Suprapubic skin (tissue), 4 donors: ENCODE data around the gene PLXNA2. TPM values are rescaled to one million over a fixed set of nuclear protein-coding genes. Genes with fewer than 3 reads are reported as not detected.

ENCODE experiments used
- DNase-seq, 2 donors: peaks; one replicate each; pipeline ENCODE4 v3.0.0-alpha.2; 2019; ENCODE audit warnings: low spot score in 2 of 2
- H3K27ac ChIP-seq: fragments of 200-600 bp; sonication (generic); one replicate; pipeline ENCODE4 v1.5.1; 2019
- H3K27me3 ChIP-seq: fragments of 200-600 bp; sonication (generic); one replicate; pipeline ENCODE4 v1.5.1; 2019
- H3K36me3 ChIP-seq: fragments of 200-600 bp; sonication (generic); one replicate; pipeline ENCODE4 v1.5.1; 2019
- H3K4me1 ChIP-seq: fragments of 200-600 bp; sonication (generic); one replicate; pipeline ENCODE4 v1.5.1; 2019
- H3K4me3 ChIP-seq: fragments of 200-600 bp; sonication (generic); one replicate; pipeline ENCODE4 v1.5.1; 2019; ENCODE audit warnings: mild to moderate bottlenecking
- H3K9me3 ChIP-seq: fragments of 200-600 bp; sonication (generic); one replicate; pipeline ENCODE4 v1.5.1; 2019
- EP300 ChIP-seq: sonication (generic); formaldehyde crosslinking; IDR thresholded peaks from one replicate; pipeline ENCODE4 v1.6.1; 2017; ENCODE audit warnings: antibody characterized with exemption
- POLR2A ChIP-seq, 2 donors: fragments of 450-650 bp; IDR thresholded peaks; one replicate each; pipeline ENCODE4 v1.6.1; 2017; ENCODE audit warnings: antibody characterized with exemption in 2 of 2, mild to moderate bottlenecking in 2 of 2, moderate library complexity in 2 of 2
- POLR2AphosphoS5 ChIP-seq, 3 donors: sonication (generic); formaldehyde crosslinking; IDR thresholded peaks; one replicate each; pipeline ENCODE4 v1.6.1; 2017; ENCODE audit warnings: antibody characterized with exemption in 3 of 3
- WGBS: methylation state at CpG from one replicate; pipeline ENCODE4 v1.1.5; 2018; 5-methylcytosine and 5-hydroxymethylcytosine counted together
- total RNA-seq, 4 donors: library from RNA; depleted of rRNA; stranded (reverse); fragments of >200 nt; gene quantifications; one replicate each; pipeline ENCODE4 v1.1.0, GENCODE V29; 2016
- TF ChIP-seq, protein P1 (sequence below), 2 donors: fragments of 200-600 bp in 1 of 2; fragments of 450-650 bp in 1 of 2; sonication (generic) in 1 of 2; IDR thresholded peaks; one replicate each; pipeline ENCODE4 v1.5.1; 2016 to 2019; ENCODE audit warnings: antibody characterized with exemption in 2 of 2, mild to moderate bottlenecking in 1 of 2, moderate library complexity in 1 of 2

PLXNA2 gene
- total RNA-seq, 4 donors from 2014 or later: 35.3 to 53.9 (median 45.7) TPM

DNA sequence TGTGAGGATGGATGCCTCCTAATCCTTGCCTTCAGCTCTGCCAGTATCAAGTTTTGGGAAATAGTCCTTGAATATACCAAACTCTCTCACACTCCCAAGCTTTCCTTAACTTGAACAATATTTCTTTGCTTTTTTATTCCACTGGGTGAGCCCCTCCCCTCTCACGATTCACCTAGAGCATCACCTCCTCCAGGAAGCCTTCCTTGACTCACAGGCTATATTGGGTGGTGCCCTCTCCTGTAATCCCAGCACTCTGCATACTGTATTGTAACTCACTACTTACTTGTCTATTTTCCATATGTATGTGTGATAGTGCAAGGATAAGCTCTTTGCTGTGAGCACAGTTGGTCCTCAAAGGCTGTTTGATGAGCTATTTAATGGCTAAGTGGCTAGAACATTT, 114.7 kb downstream of the PLXNA2 start:
- no peaks in the 10 kb centered on the region for H3K36me3 ChIP-seq
- H3K9me3 ChIP-seq: no peaks in the 10 kb centered on the region
- no peak for DNase-seq
- WGBS: 89% methylated on average over 1 of the region's 1 CpG
- no peak overlapping the region for H3K27ac ChIP-seq
- H3K27me3 ChIP-seq: no peaks in the 10 kb centered on the region
- no peak overlapping the region for H3K4me3 ChIP-seq
- peaks cover 16% of the 10 kb centered on the region for H3K4me1 ChIP-seq
- TF ChIP-seq EP300 (no peak), POLR2AphosphoS5 (IDR thresholded peaks at IDR 0.05) (no peak)

DNA sequence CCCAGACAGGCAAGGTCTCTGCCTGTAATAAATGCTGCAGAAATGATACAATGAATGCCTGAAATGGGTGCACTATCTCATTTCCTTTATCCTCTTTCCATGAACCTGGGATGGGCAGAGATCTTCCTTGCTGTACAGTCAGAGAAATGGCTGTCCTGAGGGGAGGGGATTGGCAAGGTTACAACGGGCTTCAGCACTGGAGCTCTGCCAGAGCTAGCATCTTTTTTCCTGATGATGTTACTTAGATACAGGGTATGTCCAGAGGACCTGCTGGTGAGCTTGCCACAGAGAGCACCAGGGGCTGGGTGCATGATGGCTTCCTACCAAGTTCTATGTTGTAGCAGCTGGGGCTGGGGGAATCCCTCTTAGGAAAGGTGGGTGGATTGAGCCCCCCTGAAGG, 115.1 kb downstream of the PLXNA2 start:
- Histone ChIP-seq H3K27ac (no peak overlapping the region), H3K36me3 (no peaks in the 10 kb centered on the region), H3K4me3 (no peak overlapping the region), H3K27me3 (no peaks in the 10 kb centered on the region), H3K4me1 (peaks cover 13% of the 10 kb centered on the region), H3K9me3 (no peaks in the 10 kb centered on the region)
- no peak for DNase-seq
- TF ChIP-seq POLR2A (IDR thresholded peaks at IDR 0.05) (no peak), POLR2AphosphoS5 (IDR thresholded peaks at IDR 0.05) (no peak), EP300 (no peak)
- TF ChIP-seq, protein P1, sequence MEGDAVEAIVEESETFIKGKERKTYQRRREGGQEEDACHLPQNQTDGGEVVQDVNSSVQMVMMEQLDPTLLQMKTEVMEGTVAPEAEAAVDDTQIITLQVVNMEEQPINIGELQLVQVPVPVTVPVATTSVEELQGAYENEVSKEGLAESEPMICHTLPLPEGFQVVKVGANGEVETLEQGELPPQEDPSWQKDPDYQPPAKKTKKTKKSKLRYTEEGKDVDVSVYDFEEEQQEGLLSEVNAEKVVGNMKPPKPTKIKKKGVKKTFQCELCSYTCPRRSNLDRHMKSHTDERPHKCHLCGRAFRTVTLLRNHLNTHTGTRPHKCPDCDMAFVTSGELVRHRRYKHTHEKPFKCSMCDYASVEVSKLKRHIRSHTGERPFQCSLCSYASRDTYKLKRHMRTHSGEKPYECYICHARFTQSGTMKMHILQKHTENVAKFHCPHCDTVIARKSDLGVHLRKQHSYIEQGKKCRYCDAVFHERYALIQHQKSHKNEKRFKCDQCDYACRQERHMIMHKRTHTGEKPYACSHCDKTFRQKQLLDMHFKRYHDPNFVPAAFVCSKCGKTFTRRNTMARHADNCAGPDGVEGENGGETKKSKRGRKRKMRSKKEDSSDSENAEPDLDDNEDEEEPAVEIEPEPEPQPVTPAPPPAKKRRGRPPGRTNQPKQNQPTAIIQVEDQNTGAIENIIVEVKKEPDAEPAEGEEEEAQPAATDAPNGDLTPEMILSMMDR (IDR thresholded peaks at IDR 0.05): no peak
- 22% methylated on average over 1 of the region's 1 CpG for WGBS

DNA sequence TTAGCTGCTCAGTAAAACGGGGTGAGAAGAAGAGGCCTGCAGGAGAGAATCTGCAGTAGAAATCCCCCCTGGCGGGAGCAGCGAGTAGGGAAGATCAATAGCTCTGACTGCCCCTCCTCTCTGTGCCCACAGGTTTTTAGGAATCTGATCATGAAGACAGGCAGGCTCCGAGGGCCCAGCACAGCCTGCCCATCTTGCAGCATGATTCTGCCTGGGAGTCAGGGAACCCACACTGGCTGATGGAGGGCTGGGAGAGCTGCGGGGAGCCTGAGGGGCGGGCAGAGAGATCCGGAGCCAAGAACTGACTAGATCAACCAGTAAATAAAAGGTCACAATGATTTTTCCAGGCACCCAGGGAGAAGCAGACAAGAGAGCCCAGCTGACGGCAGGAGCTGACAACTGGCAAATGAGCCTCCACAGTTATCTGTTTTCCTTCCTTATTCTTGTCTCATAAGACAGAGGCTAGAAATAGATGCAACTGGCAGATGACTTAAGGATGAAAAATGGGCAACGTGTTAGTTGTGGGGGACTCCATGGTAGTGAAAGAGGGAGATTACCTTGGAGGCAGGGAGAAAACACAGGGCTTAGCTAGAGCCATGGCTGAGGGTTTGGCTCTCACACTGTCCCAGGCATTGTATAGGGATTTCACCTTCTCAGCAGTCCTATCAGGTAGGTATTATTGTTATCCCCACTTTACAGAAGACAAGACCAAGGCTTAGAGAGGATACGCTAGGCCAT, 116.2 kb downstream of the PLXNA2 start:
- Histone ChIP-seq H3K4me1 (peaks cover 13% of the 10 kb centered on the region), H3K4me3 (no peak overlapping the region), H3K9me3 (no peaks in the 10 kb centered on the region), H3K27ac (no peak overlapping the region), H3K27me3 (no peaks in the 10 kb centered on the region), H3K36me3 (no peaks in the 10 kb centered on the region)
- DNase-seq: no peak
- WGBS: 72% methylated on average over 10 of the region's 10 CpGs
- TF ChIP-seq POLR2A (IDR thresholded peaks at IDR 0.05) (no peak), EP300 (no peak), POLR2AphosphoS5 (IDR thresholded peaks at IDR 0.05) (no peak)
- TF ChIP-seq, protein P1 (IDR thresholded peaks at IDR 0.05): no peak

DNA sequence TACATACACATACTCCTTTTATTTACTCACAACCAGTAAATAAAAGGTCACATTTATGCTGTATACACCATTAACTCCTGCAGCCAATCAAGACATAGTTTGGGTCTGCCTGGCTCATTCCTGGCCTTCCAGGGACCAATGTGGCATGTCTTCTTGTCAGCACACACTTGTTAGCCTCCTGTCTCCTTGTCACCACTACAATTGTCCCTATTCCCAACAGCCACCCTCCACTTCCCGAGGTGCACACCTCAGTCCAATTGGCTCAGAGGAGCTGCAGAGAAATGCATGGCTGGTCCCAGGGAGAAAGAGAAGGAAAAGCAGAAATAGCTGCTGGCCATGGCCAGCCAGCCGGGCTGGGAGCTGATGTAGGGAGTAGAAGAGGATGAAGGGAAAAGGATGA, 116.9 kb downstream of the PLXNA2 start:
- Histone ChIP-seq H3K27ac (no peak overlapping the region), H3K4me1 (peaks cover 7% of the 10 kb centered on the region), H3K9me3 (no peaks in the 10 kb centered on the region), H3K36me3 (no peaks in the 10 kb centered on the region), H3K27me3 (no peaks in the 10 kb centered on the region), H3K4me3 (no peak overlapping the region)
- DNase-seq: no peak
- 90% methylated on average over 2 of the region's 2 CpGs for WGBS
- TF ChIP-seq POLR2A (IDR thresholded peaks at IDR 0.05) (no peak), POLR2AphosphoS5 (IDR thresholded peaks at IDR 0.05) (no peak), EP300 (no peak)
- TF ChIP-seq, protein P1 (IDR thresholded peaks at IDR 0.05): no peak

DNA sequence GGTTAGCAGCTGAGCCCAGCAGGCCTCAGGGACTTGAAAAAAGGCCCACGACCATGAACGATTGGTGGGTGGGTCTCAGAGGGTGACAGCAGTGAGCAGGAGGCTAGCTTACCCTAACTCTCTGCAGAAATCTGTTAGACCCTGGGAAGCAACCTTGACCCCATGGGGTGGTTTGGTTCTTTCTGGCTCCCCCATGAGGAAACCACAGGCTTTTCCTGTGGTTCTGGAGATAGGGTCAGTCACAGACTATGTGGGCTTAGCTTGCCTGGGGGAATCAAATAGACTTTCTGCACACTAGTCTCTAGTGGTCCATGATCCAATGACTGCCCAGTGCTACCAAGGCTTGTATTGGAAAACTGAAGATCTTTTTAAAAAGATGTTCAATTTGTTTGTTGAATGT, 118.1 kb downstream of the PLXNA2 start:
- Histone ChIP-seq H3K4me1 (no peaks in the 10 kb centered on the region), H3K27me3 (no peaks in the 10 kb centered on the region), H3K36me3 (no peaks in the 10 kb centered on the region), H3K9me3 (no peaks in the 10 kb centered on the region), H3K27ac (no peak overlapping the region), H3K4me3 (no peak overlapping the region)
- no peak for DNase-seq
- WGBS: 90% methylated on average over 2 of the region's 2 CpGs
- no peak for TF ChIP-seq POLR2A (IDR thresholded peaks at IDR 0.05)
- TF ChIP-seq EP300: no peak

DNA sequence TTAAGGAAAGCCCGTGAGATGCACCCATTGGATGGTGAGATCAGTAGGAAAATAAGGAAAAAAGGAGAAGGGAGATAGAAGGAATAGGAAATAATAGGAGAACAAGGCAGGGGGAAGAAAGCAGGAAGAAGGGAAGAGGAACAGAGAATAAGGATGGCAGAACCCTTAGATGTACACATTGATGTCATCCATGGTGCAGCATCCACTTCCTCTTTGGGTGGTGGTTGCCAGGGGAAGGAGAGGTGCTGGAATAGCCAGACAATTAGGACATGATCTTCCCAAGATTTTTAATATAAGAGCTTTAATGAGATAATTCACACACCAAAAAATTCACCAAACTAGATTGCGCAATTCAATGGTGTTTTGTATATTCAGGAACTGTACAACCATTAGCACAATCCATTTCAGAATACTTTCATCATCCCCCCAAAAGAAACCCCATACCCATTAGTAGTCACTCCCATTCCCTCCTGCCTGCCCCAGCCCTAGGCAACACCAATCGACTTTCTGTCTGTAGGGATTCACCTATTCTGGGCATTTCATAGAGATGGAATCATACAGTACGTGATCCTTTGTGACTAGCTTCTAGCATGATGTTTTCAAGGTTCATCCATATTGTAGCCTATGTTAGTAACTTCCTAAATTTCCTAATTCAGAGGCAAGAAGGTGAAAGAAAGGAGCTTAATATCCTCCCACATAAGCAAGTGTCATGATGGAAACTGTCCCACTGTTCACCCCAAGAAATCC, 121.4 kb downstream of the PLXNA2 start:
- Histone ChIP-seq H3K36me3 (no peaks in the 10 kb centered on the region), H3K27ac (no peak overlapping the region), H3K27me3 (no peaks in the 10 kb centered on the region), H3K4me3 (no peak overlapping the region), H3K4me1 (no peaks in the 10 kb centered on the region), H3K9me3 (no peaks in the 10 kb centered on the region)
- WGBS: 95% methylated on average over 4 of the region's 4 CpGs
- no peak for DNase-seq
- TF ChIP-seq POLR2A (IDR thresholded peaks at IDR 0.05) (no peak), POLR2AphosphoS5 (IDR thresholded peaks at IDR 0.05) (no peak), EP300 (no peak)
- TF ChIP-seq, protein P1 (IDR thresholded peaks at IDR 0.05): no peak
